HepG2 (cell line): ENCODE results near the gene COMP. TPM values are rescaled to one million over a fixed set of nuclear protein-coding genes. Genes with fewer than 3 reads are reported as not detected.

Experiments
- FOXA3 ChIP-seq: IDR thresholded peaks from 2 replicates; pipeline ENCODE4 v1.6.1; 2016; ENCODE audit warnings: missing genetic modification reagents, missing compliant biosample characterization
- HDAC1 ChIP-seq: sonication (generic); formaldehyde crosslinking; IDR thresholded peaks from 2 replicates; pipeline ENCODE4 v1.5.1; 2020; ENCODE audit warnings: mild to moderate bottlenecking, missing genetic modification reagents
- KAT7 ChIP-seq: IDR thresholded peaks from 2 replicates; pipeline ENCODE4 v1.6.1; 2018; ENCODE audit warnings: borderline replicate concordance, missing compliant biosample characterization
- KDM3A ChIP-seq: IDR thresholded peaks from 2 replicates; pipeline ENCODE4 v1.6.1; 2018; ENCODE audit warnings: low read depth, missing compliant biosample characterization
- NONO ChIP-seq, 2 experiments: fragments of 450-650 bp in 1 of 2; sonication (generic) in 1 of 2; formaldehyde crosslinking in 1 of 2; IDR thresholded peaks in 1 of 2; conservative IDR thresholded peaks in 1 of 2; 2 replicates each; pipeline versions ENCODE4 v1.6.1 to v1.8.0; 2017 to 2022; ENCODE audit warnings: mild to moderate bottlenecking in 1 of 2, missing genetic modification reagents in 1 of 2, moderate library complexity in 1 of 2
- NR2F6 ChIP-seq, 2 experiments: IDR thresholded peaks; 2 replicates each; pipeline ENCODE4 v1.6.1; 2016; ENCODE audit warnings: antibody characterized with exemption in 1 of 2, mild to moderate bottlenecking in 1 of 2
- PHF8 ChIP-seq: sonication (generic); formaldehyde crosslinking; IDR thresholded peaks from 2 replicates; pipeline ENCODE4 v1.5.0; 2020; ENCODE audit warnings: missing genetic modification reagents
- POLR2G ChIP-seq: fragments of 200-400 bp; formaldehyde crosslinking; IDR thresholded peaks from 2 replicates; pipeline ENCODE4 v1.6.1; 2018; ENCODE audit warnings: mild to moderate bottlenecking, low read depth, low read length, moderate library complexity
- SAFB2 ChIP-seq: sonication (generic); formaldehyde crosslinking; IDR thresholded peaks from 2 replicates; pipeline ENCODE4 v1.5.1; 2020; ENCODE audit warnings: missing genetic modification reagents, low read depth, mild to moderate bottlenecking, borderline replicate concordance
- SMARCC2 ChIP-seq: fragments of 450-650 bp; IDR thresholded peaks from 2 replicates; pipeline ENCODE4 v1.6.1; 2017; ENCODE audit warnings: antibody characterized with exemption, mild to moderate bottlenecking
- ZNF143 ChIP-seq: sonication (generic); formaldehyde crosslinking; IDR thresholded peaks from 2 replicates; pipeline ENCODE4 v1.4.0; 2020; ENCODE audit warnings: missing genetic modification reagents
- ZNF180 ChIP-seq: sonication (generic); formaldehyde crosslinking; IDR thresholded peaks from 2 replicates; pipeline ENCODE4 v1.4.0; 2020; ENCODE audit warnings: low read depth, missing genetic modification reagents, borderline replicate concordance
- ZNF260 ChIP-seq: sonication (generic); formaldehyde crosslinking; IDR thresholded peaks from 2 replicates; pipeline ENCODE4 v1.4.0; 2020; ENCODE audit warnings: missing genetic modification reagents, low read depth, mild to moderate bottlenecking, borderline replicate concordance
- ZNF543 ChIP-seq: sonication (generic); formaldehyde crosslinking; IDR thresholded peaks from 2 replicates; pipeline ENCODE4 v1.4.0; 2020; ENCODE audit warnings: mild to moderate bottlenecking, missing genetic modification reagents
- ZNF615 ChIP-seq: sonication (generic); formaldehyde crosslinking; IDR thresholded peaks from 2 replicates; pipeline ENCODE4 v1.5.0; 2020; ENCODE audit warnings: mild to moderate bottlenecking, missing genetic modification reagents, borderline replicate concordance
- polyA plus RNA-seq, 8 experiments: library from polyadenylated mRNA; depleted of rRNA in 3 of 8; stranded (reverse) in 7 of 8; unstranded in 1 of 8; fragments of >200 nt; fragmentation: Illumina TruSeq in 4 of 8; extraction: Trizol in 4 of 8; gene quantifications; 2 replicates each; pipeline versions ENCODE4 v1.2.1 to v1.2.3, GENCODE V29; 2011 to 2016; ENCODE audit warnings: low read depth in 4 of 8, missing spikeins in 1 of 8, mixed read lengths in 1 of 8; ENCODE audit not compliant: insufficient read depth in 1 of 8
- total RNA-seq, 5 experiments: library from RNA; depleted of rRNA; stranded (reverse); fragments of >200 nt; fragmentation: Illumina TruSeq; extraction: Trizol; gene quantifications; 2 replicates each; pipeline ENCODE4 v1.2.3, GENCODE V29; 2016; ENCODE audit warnings: low read depth in 1 of 5
- TF ChIP-seq, protein P1 (sequence below): sonication (generic); formaldehyde crosslinking; conservative IDR thresholded peaks from 2 replicates; pipeline ENCODE4 v1.5.0; 2020; ENCODE audit warnings: missing genetic modification reagents
- TF ChIP-seq, protein P2 (sequence below): IDR thresholded peaks from 2 replicates; pipeline ENCODE4 v1.6.1; 2016; ENCODE audit warnings: missing compliant biosample characterization, missing genetic modification reagents, borderline replicate concordance
- TF ChIP-seq, protein P3 (sequence below): sonication (generic); formaldehyde crosslinking; IDR thresholded peaks from 2 replicates; pipeline ENCODE4 v1.5.0; 2020; ENCODE audit warnings: mild to moderate bottlenecking, missing genetic modification reagents, borderline replicate concordance
- TF ChIP-seq, protein P4 (sequence below): IDR thresholded peaks from 2 replicates; pipeline ENCODE4 v1.6.1; 2016; ENCODE audit warnings: missing compliant biosample characterization, missing genetic modification reagents, borderline replicate concordance

The COMP gene
- total and polyA plus RNA-seq, 2 of the 13 experiments (the other 11 are each of a cell fraction or from before 2014, with no cell fraction given) = 0.04 to 0.13 TPM

GRCh38 chr19:18798384-18799352 lies 7.6 kb upstream of the COMP start (continued):
- TF ChIP-seq, protein P1, sequence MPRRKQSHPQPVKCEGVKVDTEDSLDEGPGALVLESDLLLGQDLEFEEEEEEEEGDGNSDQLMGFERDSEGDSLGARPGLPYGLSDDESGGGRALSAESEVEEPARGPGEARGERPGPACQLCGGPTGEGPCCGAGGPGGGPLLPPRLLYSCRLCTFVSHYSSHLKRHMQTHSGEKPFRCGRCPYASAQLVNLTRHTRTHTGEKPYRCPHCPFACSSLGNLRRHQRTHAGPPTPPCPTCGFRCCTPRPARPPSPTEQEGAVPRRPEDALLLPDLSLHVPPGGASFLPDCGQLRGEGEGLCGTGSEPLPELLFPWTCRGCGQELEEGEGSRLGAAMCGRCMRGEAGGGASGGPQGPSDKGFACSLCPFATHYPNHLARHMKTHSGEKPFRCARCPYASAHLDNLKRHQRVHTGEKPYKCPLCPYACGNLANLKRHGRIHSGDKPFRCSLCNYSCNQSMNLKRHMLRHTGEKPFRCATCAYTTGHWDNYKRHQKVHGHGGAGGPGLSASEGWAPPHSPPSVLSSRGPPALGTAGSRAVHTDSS (CRISPR knock-in tag) = no peak
- TF ChIP-seq ZNF615 (CRISPR knock-in tag) (no peak), NONO (IDR thresholded peaks at IDR 0.05) (no peak), NONO (CRISPR knock-in tag; conservative IDR thresholded peaks at IDR 0.05) (0 out of 2 replicates have a peak, but pooled peaks have one; percentile 35), ZNF543 (CRISPR knock-in tag) (no peak), SAFB2 (CRISPR knock-in tag) (no peak), POLR2G (no peak), ZNF143 (no peak), ZNF180 (CRISPR knock-in tag) (no peak), HDAC1 (CRISPR knock-in tag) (peak; percentile 38; the same call in 1 of the 2 replicates), PHF8 (CRISPR knock-in tag) (no peak), KDM3A (CRISPR knock-in tag) (no peak), ZNF260 (CRISPR knock-in tag) (no peak), SMARCC2 (no peak), KAT7 (CRISPR knock-in tag) (no peak), FOXA3 (CRISPR knock-in tag) (peak; percentile 73), NR2F6 (IDR thresholded peaks at IDR 0.05) (peak; percentile 82), NR2F6 (CRISPR knock-in tag; IDR thresholded peaks at IDR 0.05) (peak; percentile 90)
- TF ChIP-seq, protein P2, sequence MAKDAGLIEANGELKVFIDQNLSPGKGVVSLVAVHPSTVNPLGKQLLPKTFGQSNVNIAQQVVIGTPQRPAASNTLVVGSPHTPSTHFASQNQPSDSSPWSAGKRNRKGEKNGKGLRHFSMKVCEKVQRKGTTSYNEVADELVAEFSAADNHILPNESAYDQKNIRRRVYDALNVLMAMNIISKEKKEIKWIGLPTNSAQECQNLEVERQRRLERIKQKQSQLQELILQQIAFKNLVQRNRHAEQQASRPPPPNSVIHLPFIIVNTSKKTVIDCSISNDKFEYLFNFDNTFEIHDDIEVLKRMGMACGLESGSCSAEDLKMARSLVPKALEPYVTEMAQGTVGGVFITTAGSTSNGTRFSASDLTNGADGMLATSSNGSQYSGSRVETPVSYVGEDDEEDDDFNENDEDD = no peak
- TF ChIP-seq, protein P3, sequence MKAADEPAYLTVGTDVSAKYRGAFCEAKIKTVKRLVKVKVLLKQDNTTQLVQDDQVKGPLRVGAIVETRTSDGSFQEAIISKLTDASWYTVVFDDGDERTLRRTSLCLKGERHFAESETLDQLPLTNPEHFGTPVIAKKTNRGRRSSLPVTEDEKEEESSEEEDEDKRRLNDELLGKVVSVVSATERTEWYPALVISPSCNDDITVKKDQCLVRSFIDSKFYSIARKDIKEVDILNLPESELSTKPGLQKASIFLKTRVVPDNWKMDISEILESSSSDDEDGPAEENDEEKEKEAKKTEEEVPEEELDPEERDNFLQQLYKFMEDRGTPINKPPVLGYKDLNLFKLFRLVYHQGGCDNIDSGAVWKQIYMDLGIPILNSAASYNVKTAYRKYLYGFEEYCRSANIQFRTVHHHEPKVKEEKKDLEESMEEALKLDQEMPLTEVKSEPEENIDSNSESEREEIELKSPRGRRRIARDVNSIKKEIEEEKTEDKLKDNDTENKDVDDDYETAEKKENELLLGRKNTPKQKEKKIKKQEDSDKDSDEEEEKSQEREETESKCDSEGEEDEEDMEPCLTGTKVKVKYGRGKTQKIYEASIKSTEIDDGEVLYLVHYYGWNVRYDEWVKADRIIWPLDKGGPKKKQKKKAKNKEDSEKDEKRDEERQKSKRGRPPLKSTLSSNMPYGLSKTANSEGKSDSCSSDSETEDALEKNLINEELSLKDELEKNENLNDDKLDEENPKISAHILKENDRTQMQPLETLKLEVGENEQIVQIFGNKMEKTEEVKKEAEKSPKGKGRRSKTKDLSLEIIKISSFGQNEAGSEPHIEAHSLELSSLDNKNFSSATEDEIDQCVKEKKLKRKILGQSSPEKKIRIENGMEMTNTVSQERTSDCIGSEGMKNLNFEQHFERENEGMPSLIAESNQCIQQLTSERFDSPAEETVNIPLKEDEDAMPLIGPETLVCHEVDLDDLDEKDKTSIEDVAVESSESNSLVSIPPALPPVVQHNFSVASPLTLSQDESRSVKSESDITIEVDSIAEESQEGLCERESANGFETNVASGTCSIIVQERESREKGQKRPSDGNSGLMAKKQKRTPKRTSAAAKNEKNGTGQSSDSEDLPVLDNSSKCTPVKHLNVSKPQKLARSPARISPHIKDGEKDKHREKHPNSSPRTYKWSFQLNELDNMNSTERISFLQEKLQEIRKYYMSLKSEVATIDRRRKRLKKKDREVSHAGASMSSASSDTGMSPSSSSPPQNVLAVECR (CRISPR knock-in tag) = peak; percentile 61; the same call in 1 of the 2 replicates
- TF ChIP-seq, protein P4, sequence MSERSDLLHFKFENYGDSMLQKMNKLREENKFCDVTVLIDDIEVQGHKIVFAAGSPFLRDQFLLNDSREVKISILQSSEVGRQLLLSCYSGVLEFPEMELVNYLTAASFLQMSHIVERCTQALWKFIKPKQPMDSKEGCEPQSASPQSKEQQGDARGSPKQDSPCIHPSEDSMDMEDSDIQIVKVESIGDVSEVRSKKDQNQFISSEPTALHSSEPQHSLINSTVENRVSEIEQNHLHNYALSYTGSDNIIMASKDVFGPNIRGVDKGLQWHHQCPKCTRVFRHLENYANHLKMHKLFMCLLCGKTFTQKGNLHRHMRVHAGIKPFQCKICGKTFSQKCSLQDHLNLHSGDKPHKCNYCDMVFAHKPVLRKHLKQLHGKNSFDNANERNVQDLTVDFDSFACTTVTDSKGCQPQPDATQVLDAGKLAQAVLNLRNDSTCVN = no peak
